ENCODE results near the gene LRIG1. TPM values are rescaled to one million over a fixed set of nuclear protein-coding genes. Genes with fewer than 3 reads are reported as not detected.

The LRIG1 gene
- total RNA-seq, 1 experiment from 2014 or later = 2.2 TPM

DNA sequence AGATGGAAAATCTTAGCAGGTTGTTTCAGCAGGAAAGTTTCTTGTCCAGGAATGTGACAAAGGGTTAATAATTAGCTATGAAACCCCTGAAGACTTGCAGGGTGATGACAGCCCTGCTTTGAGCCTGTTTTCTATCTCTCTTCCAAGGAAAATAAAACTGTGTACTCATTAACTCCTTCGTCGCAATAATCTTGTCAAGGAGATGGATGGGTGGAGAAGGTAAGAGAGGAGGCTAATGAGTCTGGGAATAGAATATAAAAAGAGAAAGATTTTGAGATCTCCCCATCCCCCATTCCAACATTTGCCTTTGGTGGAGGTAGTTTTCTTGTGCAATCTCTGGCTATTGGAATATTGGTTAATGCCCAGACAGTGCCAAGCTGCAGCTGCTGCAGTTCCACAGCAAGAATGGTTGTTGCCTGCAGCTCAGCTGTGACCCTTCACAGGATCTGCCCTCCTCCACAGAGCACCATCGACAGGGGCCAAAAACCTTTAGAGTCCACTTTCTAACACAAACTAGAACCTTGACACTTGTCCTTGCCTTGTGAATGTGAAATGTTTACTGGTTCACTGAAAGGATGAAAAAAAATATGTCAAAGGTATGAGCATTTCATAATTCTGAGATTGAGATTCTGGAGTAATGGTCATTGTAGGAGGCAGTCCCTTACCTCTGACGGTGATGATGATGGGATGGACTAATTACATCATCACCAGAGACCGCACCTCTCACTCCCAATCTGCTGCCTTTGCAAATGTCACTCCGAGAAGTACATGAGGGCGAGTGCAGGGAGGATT, 4.2 kb upstream of the LRIG1 start:
- no peaks in the 10 kb centered on the region for H3K36me3 ChIP-seq (ENCODE audit: low read depth, low read length)
- no peaks in the 10 kb centered on the region for H4K20me1 ChIP-seq (ENCODE audit: low read length)
- H2AFZ ChIP-seq (ENCODE audit: low read length) = no peak overlapping the region
- no peak overlapping the region for H3K4me3 ChIP-seq (ENCODE audit: low read length)
- intact Hi-C loops (cut with micrococcal nuclease) = no loop called here
- H3K9me2 ChIP-seq (replicated peaks; ENCODE audit: low read length) = no peaks in the 10 kb centered on the region
- DNase-seq (no peak), ATAC-seq (no peak)
- no peaks in the 10 kb centered on the region for H3K4me1 ChIP-seq (ENCODE audit: insufficient read depth, low read length)
- no peak overlapping the region for H3K9ac ChIP-seq (ENCODE audit: low read length)
- TF ChIP-seq EZH2phosphoT487 (IDR thresholded peaks at IDR 0.05; ENCODE audit: borderline replicate concordance, low read length) = no peak
- TF ChIP-seq EZH2 (IDR thresholded peaks at IDR 0.05; ENCODE audit: low read length, unreplicated experiment) = no peak
- TF ChIP-seq CTCF (conservative IDR thresholded peaks at IDR 0.05; ENCODE audit: low read depth, low read length) = no peak
- H3F3A ChIP-seq (ENCODE audit: low read length, unreplicated experiment) = no peaks in the 10 kb centered on the region
- no peaks in the 10 kb centered on the region for H3K27me3 ChIP-seq (ENCODE audit: low read length)
- H3K4me2 ChIP-seq (ENCODE audit: low read length) = no peak overlapping the region
- CTCF ChIA-PET = no interaction called here
- no peaks in the 10 kb centered on the region for H3K9me3 ChIP-seq (ENCODE audit: low read length)
- H3K27ac ChIP-seq (ENCODE audit: low read length) = no peak overlapping the region
- BruUV-seq (replicated peaks) = no TSS peak
- POLR2A ChIA-PET (ENCODE audit: unreplicated experiment) = no interaction called here
- H3K79me2 ChIP-seq (ENCODE audit: low read length) = no peaks in the 10 kb centered on the region

GRCh38 chr3:66502981-66503380, 2.2 kb upstream of the LRIG1 start:
- no TSS peak for BruUV-seq (replicated peaks)
- Histone ChIP-seq H3K79me2 (ENCODE audit: low read length) (no peaks in the 10 kb centered on the region), H3K4me3 (ENCODE audit: low read length) (no peak overlapping the region), H3K4me1 (ENCODE audit: insufficient read depth, low read length) (no peaks in the 10 kb centered on the region), H3K9me3 (ENCODE audit: low read length) (no peaks in the 10 kb centered on the region), H4K20me1 (ENCODE audit: low read length) (no peaks in the 10 kb centered on the region), H3K27me3 (ENCODE audit: low read length) (no peaks in the 10 kb centered on the region), H3F3A (ENCODE audit: low read length, unreplicated experiment) (no peaks in the 10 kb centered on the region), H3K36me3 (ENCODE audit: low read depth, low read length) (no peaks in the 10 kb centered on the region), H3K9me2 (replicated peaks; ENCODE audit: low read length) (no peaks in the 10 kb centered on the region), H3K4me2 (ENCODE audit: low read length) (no peak overlapping the region), H3K27ac (ENCODE audit: low read length) (no peak overlapping the region), H2AFZ (ENCODE audit: low read length) (no peak overlapping the region), H3K9ac (ENCODE audit: low read length) (no peak overlapping the region)
- TF ChIP-seq EZH2phosphoT487 (IDR thresholded peaks at IDR 0.05; ENCODE audit: borderline replicate concordance, low read length) (no peak), EZH2 (IDR thresholded peaks at IDR 0.05; ENCODE audit: low read length, unreplicated experiment) (no peak), CTCF (conservative IDR thresholded peaks at IDR 0.05; ENCODE audit: low read depth, low read length) (no peak)
- intact Hi-C loops (cut with micrococcal nuclease) = no loop called here
- ChIA-PET POLR2A (ENCODE audit: unreplicated experiment) (no interaction called here), CTCF (no interaction called here)
- ATAC-seq = no peak
- no peak for DNase-seq

DNA sequence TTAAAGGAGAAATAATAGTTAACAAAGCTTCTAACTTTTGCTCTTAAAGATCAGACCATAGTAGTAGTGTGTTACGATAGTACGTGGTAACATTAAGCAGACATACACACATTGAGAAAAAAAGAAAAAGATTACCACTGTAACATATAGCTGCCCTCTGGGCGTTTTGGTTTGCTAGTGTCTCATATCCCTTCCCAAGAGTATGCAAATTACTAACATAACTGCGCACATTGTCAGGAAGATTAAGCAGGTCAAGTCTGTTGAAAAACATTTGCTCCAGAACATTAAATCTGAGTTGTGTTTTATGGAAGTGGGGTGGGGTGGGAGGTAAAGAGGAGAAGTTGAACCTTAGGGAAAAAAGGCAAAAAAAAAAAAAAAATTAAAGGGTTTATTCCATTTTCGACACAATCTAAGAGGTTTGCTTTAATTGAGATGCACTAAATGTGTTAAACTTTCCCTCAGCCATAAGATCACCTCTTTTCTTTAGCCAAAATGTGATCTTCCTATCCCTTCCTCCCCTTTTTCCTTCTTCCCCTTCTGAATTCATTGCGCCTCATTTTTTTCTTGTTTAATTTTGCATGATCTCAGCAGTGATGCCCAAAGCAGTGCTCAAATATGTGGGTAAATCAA, 1.5 kb upstream of the LRIG1 start:
- no peak overlapping the region for H3K9ac ChIP-seq (ENCODE audit: low read length)
- H3K27ac ChIP-seq (ENCODE audit: low read length) = no peak overlapping the region
- TF ChIP-seq EZH2phosphoT487 (IDR thresholded peaks at IDR 0.05; ENCODE audit: borderline replicate concordance, low read length) = no peak
- no peak for TF ChIP-seq EZH2 (IDR thresholded peaks at IDR 0.05; ENCODE audit: low read length, unreplicated experiment)
- TF ChIP-seq CTCF (conservative IDR thresholded peaks at IDR 0.05; ENCODE audit: low read depth, low read length) = no peak
- intact Hi-C loops (cut with micrococcal nuclease) = no loop called here
- DNase-seq = no peak
- no peaks in the 10 kb centered on the region for H3K4me1 ChIP-seq (ENCODE audit: insufficient read depth, low read length)
- H3K79me2 ChIP-seq (ENCODE audit: low read length) = no peaks in the 10 kb centered on the region
- H3K36me3 ChIP-seq (ENCODE audit: low read depth, low read length) = no peaks in the 10 kb centered on the region
- no peak overlapping the region for H3K4me3 ChIP-seq (ENCODE audit: low read length)
- no peaks in the 10 kb centered on the region for H3F3A ChIP-seq (ENCODE audit: low read length, unreplicated experiment)
- no peaks in the 10 kb centered on the region for H3K9me2 ChIP-seq (replicated peaks; ENCODE audit: low read length)
- H4K20me1 ChIP-seq (ENCODE audit: low read length) = no peaks in the 10 kb centered on the region
- no TSS peak for BruUV-seq (replicated peaks)
- H2AFZ ChIP-seq (ENCODE audit: low read length) = no peak overlapping the region
- POLR2A ChIA-PET (ENCODE audit: unreplicated experiment) = no interaction called here
- H3K9me3 ChIP-seq (ENCODE audit: low read length) = no peaks in the 10 kb centered on the region
- CTCF ChIA-PET = no interaction called here
- ATAC-seq = no peak
- no peak overlapping the region for H3K4me2 ChIP-seq (ENCODE audit: low read length)
- no peaks in the 10 kb centered on the region for H3K27me3 ChIP-seq (ENCODE audit: low read length)

Data from PC-3 (cell line).